NCI-H187 (cell line): ENCODE results near the gene NTRK3.
"Not testable (repeated sequence)": the region's sequence is repeated elsewhere in the genome, so short reads cannot be mapped to it uniquely, and the experiment has no call there.

Experiments used
- DNase-seq, 2 experiments: peaks; one replicate each; lab custom pipeline; 2025; lab: John Stamatoyannopoulos, UW

The NTRK3 gene

GRCh38 chr15:88073391-88073691 lies 183.2 kb downstream of the NTRK3 start:
- DNase-seq, result no peak

GRCh38 chr15:88072598-88073390 lies 183.7 kb downstream of the NTRK3 start:
- no peak for DNase-seq

- DNase-seq, result not testable (repeated sequence)
Observed at GRCh38 chr15:88072133-88072532, 184.4 kb downstream of the NTRK3 start.

GRCh38 chr15:88071141-88071540 lies 185.4 kb downstream of the NTRK3 start:
- no peak for DNase-seq

- no peak for DNase-seq
Observed at GRCh38 chr15:88069561-88069960, 187.0 kb downstream of the NTRK3 start.

- no peak for DNase-seq
Observed at GRCh38 chr15:88067331-88067685, 189.2 kb downstream of the NTRK3 start.

GRCh38 chr15:88066636-88067330 lies 189.8 kb downstream of the NTRK3 start:
- no peak for DNase-seq

- no peak for DNase-seq
Observed at GRCh38 chr15:88061452-88061851, 195.1 kb downstream of the NTRK3 start.

GRCh38 chr15:88060383-88060782 lies 196.2 kb downstream of the NTRK3 start:
- no peak for DNase-seq

- DNase-seq, result no peak
Observed at GRCh38 chr15:88057836-88058235, 198.7 kb downstream of the NTRK3 start.

GRCh38 chr15:88049506-88049905 lies 207.0 kb downstream of the NTRK3 start:
- no peak for DNase-seq

- no peak for DNase-seq
Observed at GRCh38 chr15:88048755-88049154, 207.8 kb downstream of the NTRK3 start.

- DNase-seq, result no peak
Observed at GRCh38 chr15:88048237-88048636, 208.3 kb downstream of the NTRK3 start.

GRCh38 chr15:88046576-88047129 lies 209.9 kb downstream of the NTRK3 start:
- no peak for DNase-seq

- DNase-seq, result no peak
Observed at GRCh38 chr15:88043396-88043795, 213.1 kb downstream of the NTRK3 start.

- no peak for DNase-seq
Observed at GRCh38 chr15:88042047-88042446, 214.5 kb downstream of the NTRK3 start.

GRCh38 chr15:88040516-88040915 lies 216.0 kb downstream of the NTRK3 start:
- no peak for DNase-seq

GRCh38 chr15:88038261-88038660 lies 218.3 kb downstream of the NTRK3 start:
- no peak for DNase-seq

GRCh38 chr15:88036154-88036839 lies 220.2 kb downstream of the NTRK3 start:
- no peak for DNase-seq

- DNase-seq, result no peak
Observed at GRCh38 chr15:88035381-88035780, 221.2 kb downstream of the NTRK3 start.

GRCh38 chr15:88033421-88033820 lies 223.1 kb downstream of the NTRK3 start:
- not testable (repeated sequence) for DNase-seq

GRCh38 chr15:88032787-88033186 lies 223.8 kb downstream of the NTRK3 start:
- DNase-seq, result no peak

- no peak for DNase-seq
Observed at GRCh38 chr15:88031461-88031860, 225.1 kb downstream of the NTRK3 start.
